GM18519 (cell line): ENCODE measurements around the gene ABCF2.

Source experiments
- ATAC-seq: cut with Tn5 transposase; IDR thresholded peaks from one replicate; pipeline ENCODE4 v1.9.1; 2021; ENCODE audit warnings: mild to moderate bottlenecking, moderate library complexity; ENCODE audit not compliant: unreplicated experiment, low FRiP score

ABCF2 gene

DNA sequence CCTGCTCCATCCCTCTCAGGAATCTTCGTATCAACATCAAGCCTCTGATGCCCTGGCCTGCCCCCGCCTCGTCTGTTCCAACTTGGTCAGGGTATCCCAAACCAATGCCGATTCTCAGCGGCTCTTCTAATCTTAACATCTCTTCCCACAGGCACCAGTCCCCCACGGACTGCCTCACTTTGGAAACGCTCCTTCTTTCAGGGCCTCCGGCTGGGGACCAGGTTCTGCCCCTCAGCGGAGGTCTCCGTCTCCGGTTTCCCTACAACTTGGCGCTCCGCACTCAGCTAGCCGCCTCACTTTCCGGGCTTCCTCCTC, 488 bp downstream of the ABCF2 start:
- ATAC-seq, result no peak

DNA sequence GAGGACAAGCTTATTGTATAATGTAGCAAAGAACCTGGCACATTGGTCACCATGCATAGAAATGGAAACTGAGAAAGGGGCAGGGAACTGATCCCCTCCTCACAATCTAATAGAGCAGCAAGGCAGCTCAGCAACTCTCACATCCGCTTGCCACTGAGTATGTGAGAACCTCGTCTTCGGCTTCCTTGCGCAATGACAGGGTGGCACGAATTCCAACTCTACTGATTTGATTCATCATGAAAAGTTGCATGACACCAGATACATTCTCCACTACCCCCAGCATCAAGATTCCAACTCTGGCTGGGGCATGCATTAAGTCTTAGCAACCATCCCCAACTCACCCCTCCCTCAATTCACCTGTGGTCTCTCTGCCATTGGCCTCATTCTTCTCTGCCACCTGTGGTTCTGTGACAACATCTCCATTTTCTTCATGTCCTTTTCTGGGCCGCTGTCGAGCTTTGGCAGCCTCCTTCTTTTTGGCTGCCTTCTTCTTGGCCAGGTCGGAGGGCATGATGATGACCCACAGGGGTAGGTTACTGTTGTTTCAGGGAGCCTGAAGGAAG, 976 bp downstream of the ABCF2 start:
- no peak for ATAC-seq

DNA sequence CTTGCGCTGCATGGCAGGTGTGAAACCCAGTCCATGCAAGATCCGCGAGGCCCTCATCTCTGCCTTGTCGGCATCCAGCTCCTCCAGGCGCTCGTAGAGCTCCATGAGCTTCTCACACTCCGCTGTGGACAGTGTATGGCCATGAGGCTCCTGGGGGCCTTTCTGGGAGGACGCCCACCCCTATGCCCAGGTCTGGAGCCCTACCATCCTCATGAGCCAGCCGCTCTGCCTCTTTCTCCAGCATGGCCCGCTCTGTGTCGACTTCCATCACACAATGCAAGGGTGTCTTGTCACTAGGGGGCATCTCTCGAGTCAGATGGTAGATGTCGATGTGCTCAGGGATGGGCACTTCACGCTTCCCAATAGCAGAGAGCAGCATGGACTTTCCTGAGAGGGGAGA, 3.3 kb downstream of the ABCF2 start:
- ATAC-seq, result no peak

DNA sequence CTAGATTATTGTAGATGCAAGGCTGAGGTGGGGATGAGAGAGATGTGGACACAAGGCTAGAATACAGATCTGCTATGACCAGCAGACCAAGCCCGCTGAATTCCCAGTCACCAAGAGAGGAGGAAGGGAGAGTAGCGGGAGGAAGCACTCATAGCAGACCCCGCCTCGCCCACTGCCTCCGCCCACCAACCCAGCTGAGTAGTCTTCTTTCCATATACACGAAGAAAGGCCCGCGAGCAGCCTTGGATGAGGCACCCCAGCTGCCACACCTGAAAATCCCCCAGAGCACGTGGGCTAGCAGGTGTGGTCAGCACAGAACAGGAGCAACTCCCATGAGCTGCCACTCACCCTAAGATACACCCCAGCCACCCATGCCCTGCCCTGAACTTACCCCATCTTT, 8.8 kb downstream of the ABCF2 start:
- no peak for ATAC-seq

DNA sequence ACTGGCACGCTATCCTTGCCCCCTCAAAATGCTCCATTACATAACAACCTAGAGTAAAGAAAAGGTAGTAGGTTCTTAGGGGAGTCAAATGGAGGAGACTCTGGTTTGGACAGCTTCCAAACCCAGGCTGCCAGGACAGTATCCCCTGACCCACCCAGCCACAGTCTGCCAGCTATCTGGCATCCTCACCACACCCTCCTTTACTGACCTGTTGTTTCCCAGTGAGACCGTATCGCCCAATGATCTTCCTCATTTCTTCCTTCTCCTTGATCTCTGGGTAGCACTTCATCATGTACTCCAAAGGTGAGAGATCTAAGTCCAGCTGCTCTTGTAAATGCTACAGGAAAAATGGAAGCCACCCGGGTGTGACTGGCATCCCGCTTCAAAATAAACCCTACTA, 11.6 kb downstream of the ABCF2 start:
- no peak for ATAC-seq

DNA sequence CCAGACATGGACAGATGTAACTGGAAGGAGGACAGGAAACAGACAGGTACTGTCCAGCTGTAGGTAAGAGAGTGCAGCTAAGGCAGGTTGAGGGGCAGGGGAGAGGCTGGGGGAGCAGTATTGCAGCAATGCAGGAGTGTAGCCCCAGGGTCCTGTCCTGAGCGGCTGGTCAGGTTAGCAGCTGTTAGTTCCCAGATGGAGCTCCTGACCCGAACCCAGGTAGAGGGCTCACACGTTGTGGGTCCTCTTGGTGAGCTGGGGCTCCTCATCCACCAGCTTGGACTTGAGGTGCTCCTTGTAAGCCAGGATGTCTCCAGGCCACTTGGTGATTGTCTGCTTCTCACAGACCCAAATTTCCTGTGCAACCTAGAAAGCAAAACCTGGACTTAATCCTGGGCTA, 13.2 kb downstream of the ABCF2 start:
- ATAC-seq, result no peak

DNA sequence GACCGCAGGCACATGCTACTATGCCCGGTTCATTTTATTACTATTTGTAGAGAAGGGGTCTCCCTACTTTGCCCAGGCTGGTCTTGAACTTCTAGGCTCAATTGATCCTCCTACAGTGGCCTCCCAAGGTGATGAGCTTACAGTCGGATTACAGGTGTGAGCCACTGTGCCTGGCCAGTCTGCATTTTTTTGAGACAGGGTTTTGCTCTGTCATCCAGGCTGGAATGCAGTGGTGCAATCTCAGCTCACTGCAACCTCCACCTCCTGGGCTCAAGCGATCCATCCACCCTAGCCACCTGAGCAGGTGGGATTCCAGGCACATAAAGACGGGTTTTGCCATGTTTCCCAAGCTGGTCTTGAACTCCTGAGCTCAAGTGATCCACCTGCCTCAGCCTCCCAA, 14.4 kb downstream of the ABCF2 start:
- ATAC-seq, result no peak

DNA sequence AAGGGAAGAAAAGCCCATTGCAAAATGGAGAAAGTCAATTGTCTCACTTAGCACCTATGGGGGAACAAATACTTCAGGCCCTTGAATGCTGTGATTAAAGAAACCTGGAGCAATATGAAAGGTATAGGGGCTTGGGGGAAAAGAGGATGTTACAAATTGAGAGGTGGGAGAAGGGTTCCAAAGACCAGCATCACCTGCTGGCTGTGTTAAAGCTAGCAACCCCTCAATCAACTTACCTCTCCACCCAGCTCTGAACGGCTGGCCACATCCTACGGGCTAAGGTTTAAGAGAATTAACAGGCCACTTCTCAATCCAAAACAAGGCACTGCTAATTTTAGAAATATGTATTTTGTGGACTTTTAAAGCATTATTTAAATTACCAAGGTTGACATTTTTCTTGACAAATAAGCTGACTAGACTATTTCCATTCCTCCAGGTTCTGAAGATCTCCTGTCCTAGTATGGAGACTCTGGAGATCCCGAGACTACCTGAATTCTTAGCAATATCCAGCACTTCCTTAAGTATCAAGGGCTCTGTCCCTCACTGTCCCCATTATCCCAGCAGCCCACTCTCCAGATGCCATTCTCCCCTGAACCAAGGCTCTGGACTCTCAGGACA, 15.7 kb downstream of the ABCF2 start:
- ATAC-seq, result no peak

DNA sequence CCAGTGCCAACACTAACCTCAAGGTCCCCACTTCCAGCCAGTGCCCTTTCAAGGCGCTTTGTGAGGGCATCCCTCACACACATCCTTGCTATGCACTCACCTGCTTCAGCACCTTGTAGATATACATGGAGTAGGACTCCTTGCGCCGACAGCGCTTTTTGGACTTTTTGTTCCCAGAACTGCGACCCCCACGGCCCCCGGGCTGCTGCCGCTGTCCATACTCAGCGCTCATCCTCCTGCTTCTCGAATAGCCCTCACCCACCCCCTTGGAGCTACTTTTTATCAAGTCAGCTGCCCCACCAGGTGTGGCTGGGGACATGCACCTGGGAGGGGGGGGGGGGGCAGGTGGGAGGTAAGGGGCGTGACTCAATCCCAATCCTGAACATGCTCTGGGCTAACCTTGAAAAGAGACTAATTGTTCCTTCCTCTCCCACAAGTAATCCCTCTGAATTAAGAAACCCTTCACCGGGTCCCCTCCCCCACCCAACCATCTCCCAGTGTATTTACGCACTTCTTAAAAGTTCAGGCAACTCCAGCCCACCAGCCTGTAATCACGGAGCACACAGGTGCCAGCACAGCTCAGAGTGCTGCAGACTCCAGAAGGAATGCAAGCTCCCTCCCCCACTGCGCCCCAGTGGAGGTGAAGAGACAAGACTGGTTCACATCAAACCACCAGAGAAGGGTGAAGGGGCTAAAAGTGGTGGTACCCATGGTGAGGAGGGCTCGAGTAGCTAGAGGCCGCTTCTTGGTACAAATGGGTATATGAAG, 16.7 kb downstream of the ABCF2 start, which contains the start of gene H2BK1:
Gene H2BK1 (minus strand): TSS at position 402 of the 768 bp plus-strand sequence. CDS start 170 bp downstream, at position 232.
- ATAC-seq, result no peak

DNA sequence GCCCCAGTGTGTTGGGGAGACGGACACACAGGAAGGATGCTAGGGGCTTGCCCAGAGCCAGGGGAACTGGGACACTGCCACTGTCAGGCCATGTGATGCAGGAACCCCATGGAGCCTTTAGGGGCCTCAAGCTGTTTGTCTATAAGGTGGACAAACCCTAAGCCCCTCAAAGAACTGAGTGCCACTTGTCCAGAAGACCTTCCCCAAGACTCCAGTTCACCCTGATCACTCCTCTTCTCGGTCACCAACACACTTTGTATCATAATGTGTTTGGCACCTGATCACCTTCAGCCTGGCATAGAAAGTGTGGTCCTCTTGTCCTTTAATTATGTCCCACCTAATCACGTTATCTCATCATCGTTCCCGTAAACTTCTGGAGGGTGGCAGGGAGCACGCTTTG, 17.4 kb downstream of the ABCF2 start:
- ATAC-seq, result no peak

DNA sequence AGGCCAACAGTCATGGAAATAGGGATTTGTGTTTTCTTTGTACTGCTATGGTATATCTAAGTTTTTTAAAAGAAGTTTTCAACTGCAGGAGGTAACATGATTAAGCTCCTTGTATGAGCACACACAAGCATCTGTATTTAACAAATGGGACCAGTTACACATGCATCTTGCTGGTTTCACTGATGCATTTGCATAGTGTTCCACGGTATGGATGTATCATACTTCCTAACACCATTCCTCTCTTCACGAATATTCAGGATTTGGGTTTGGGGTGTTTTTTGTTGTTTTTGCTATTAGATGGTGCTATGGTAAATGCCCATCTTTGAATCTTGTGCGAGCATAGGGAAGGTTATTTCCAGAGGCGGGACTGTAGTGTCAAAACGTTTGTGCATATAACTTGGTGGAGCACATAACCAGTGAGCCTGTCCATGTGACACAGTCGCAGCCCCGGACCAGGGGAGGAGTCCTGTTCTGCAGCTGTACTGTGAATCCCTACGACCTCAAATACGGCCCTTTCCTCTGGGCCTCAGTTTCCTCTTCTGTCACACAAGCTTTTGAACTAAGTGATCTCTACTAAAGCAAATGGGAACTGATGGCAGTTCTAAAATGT, 18.6 kb downstream of the ABCF2 start:
- no peak for ATAC-seq

DNA sequence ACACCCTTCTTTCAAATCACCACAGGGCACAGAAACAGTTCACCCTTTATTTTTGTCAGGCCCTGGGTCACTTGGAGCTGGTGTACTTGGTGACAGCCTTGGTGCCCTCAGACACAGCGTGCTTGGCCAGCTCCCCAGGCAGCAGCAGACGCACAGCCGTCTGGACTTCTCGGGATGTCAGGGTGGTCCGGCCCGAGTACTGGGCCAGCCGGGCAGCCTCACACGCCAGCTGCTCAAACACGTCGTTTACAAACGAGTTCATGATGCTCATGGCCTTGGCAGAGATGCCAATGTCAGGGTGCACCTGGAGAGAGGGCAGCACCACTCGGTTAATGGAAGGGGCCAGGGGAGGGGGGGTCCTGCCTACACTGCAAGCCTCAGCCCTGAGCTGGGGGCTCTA, 19.2 kb downstream of the ABCF2 start:
- no peak for ATAC-seq

DNA sequence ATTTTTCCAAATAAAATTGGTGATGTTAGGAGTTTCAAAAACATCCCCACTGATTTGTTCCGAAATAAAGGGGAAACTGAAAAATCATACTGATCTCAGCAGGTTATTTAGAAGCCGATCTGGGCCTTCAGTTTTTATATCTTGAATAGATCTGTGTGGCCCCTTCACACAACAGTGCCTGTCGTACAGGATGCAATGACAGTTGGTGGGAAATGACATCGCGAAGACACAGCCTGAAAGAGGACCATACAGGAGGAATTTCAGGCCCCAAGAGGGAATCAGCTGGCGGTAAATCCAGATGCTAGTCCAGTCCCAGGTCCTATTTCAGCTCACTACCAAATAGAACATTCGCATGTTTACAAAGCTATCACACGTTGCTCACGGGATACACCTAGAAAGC, 19.7 kb downstream of the ABCF2 start:
- no peak for ATAC-seq

DNA sequence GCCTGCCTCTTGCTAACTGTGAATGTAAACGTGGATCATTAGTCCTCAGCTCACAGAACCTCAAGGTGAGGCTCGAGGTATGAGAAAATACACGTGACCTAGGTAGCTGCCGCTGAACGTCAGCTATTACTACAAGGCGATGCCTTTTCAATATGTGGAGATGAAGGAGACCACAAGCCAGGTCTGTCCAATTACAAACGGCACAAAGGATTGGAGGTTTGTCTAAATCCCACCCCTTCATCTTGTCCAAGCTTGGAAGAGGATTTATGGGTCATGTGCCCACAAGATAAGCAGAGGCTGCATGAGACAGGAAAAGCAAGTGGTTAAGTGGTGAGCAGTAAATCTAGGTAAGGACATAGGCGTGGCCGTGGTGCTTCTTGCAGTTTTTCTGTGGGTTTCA, 20.1 kb downstream of the ABCF2 start:
- ATAC-seq, result no peak

DNA sequence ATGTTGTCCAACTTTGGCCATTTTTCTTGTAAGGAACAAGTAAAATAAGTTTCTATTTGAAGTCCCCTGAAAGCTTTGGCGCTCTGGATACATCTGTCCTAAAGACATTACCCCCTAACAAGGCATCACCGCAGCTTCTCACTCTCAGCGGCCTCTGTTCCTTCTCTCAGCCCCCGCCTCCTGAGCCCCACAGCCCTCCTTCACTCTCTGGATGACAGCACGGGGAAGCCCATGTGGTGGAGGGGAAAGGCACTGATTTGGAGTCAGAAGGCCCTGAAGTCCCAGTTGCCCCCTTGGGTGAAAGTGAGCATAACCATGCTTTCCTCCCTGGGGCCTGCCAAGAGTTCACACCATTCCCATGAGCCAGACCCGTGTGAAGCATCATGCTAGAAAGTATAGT, 21.3 kb downstream of the ABCF2 start:
- no peak for ATAC-seq

DNA sequence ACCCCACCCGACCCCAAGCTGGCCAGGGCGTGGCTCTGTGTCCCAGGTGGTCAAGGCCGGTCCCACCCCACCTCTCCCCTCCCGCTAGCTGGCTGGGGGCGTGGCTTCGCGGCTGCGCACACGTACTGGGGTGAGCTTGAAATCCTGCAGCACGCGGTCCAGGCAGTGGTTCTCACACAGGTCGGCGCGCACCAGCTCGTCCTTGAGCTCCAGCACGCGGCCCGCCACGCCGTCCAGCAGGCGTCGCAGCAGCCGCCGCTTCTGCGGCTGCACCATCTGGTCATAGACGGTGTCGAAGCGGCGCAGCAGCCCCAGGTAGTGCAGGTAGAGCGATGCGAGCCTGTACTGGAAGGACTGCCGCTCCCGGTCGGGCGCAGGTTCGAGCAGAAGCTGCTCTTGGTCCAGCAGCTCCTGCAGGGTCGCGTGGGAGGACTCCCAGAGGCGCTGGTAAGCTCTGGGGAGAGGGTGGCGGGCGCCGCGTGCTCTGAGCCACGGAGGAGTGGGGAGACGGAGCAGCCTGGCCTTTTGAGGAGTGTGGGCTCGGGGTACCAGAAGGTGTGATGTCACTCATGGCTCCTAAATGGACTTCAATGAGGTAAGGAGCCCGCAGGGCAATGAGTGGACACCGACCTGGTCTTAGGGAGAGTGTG, 22.5 kb downstream of the ABCF2 start:
- no peak for ATAC-seq

DNA sequence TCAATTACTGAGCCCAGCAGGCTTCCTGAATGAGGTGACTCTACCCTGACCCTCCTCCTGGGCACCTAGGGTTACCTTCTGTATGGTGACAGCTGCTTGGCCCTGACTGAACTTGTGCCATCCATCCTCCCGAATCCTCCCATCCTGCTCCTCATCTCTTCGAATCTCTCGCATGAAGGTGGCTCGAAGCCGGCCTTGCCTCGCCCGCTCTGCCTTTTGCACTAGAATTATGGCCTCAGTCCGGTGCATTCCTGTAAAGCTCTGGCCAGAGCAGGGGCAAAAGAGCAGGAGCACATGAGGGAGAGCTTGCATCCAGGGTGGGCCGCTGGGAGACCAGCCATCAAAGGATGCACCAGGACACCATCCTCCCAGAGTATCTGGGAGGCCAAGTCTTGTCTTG, 24.2 kb downstream of the ABCF2 start:
- no peak for ATAC-seq

DNA sequence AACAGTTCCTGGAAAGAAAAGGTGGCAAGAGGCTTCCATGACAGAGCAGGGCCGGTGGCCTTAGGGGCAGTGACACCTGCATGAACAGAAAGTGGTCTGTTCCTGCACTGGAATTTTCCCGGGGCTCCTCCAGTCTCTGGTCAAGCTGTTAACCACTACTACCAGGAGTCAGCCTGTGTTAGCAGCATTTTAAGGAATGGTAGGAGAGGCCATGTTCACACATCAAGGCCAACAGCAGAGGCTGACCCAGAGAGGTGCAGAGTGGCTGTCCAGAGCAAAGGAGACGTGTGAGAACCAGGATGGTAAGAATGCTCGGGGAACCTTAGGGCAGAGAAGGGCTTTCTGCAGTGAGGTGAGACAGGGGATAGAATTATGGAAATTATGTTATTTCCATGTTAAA, 25.3 kb downstream of the ABCF2 start:
- no peak for ATAC-seq

DNA sequence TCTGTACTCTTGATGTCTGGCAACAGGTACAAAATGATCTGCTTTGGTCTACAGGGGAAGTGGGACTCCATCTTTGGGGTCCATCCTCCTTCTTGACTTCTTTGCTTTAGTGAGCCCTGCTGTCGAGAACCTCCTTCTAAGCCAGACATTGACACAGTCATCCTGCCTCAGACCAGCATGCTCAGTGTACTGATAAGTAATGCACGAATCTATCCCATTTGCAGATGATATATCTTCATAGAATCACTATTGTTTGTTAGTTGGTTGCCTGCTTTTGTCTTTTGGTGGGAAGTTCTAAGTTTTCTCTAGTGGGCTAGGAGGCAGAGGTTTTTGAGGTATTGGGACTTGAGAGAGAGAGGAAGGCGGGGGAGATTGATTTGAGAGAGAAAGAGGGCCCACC, 25.7 kb downstream of the ABCF2 start:
- no peak for ATAC-seq

DNA sequence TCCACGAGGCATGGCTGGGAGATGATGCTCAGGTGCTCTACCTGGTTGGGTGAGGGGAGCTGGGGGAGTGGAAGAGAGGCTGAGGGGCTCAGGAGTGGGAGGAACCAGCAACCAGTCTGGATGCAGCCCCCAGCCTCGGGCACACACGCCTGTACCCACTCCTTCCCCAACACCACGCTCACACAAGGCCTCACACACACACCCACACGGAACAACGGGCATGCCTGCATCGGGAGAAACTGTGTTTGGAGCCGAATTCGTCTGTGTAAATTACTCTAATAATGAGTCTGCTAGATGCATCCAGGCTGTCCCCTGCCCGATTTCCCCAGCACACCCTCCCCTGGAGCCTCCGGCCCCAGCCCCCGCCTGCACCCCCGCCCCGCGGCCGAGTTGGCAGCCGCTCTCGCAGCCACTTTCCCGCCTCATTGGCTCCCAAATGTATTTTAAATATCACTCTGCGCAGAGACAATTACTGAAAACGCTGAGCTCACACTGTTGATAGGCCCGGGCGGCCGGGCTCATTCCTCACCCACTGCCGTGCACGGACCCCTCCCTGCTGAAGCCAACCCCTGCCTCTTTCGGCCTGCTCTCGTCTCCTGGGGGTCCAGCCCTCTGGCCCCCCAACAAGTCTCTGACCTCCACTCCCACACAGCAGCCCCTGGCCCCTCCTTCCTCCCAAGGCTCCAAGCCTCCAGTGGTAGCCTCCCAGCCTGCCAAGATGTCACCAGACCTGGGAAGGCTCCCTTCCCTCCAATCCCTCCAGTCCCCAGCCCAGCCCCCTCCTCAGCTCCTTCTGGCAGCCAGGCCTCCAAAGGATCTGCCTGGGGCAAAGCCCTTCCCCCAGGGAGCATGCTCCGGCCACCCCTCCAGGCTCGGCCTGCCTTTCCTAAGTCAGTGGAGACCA, 27.8 kb downstream of the ABCF2 start:
- ATAC-seq, result no peak
